DMS 273 treated with DMSO at 0.1 percent for 48 hours (cell line): Measurements from ENCODE around the gene SERTAD4.

ENCODE experiments used
- DNase-seq: peaks from one replicate; lab custom pipeline; 2025; lab: John Stamatoyannopoulos, UW

SERTAD4 gene

DNA sequence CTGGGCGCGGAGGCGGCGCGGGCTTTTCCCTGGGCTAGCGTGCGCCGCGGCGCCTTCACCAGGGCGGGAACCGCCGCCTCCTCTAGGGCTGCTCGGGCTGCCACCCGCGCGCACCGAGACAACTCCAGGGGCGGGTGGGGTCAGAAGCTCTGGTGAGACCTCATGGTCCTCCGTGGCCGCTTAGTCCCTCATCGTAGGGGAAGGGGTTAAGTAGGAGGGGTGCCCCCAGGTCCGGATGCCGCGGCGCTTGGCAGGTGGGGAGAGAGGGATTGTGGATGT is 559 bp downstream of the SERTAD4 start:
- DNase-seq = no peak

DNA sequence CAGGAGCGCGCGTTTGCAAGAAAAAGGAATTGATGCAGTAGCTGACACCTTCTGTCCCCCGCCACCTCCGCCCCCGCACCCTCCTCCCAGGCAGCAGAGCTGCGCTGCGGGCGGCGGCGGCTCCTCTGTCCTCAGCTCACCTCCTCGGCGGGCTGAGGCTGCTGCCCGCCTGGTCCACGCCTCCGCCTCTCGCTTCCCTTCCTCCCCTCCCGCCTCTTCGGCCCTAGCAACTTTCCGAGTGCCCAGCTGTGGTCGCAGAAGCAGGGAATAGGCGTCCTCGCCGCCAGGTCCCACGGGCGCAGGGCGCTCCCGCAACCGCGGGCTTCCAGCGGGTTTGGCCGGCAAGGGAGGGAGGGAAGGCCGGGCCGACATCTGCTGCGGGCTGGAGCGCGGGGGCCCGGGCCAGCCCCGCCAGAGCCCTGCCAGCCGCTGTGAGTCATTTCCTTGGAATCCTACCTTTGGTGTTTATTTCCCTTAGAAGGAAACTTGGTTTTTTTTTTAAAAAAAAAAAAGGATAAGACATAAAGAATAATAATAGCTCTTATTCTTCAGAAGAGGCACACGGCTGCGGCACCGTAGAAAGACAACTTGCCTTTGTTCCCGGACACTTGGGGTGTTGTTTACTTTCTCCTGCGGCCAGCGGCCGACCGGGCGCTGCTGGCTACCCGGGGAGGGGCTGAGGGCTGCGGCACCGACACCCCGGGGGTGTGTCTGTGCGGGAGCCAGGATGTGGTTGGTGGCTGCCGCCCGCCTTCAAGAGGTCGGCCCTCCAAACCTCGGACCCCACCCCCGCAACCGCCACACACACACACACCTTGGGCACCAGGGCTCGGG is 1.1 kb downstream of the SERTAD4 start:
- DNase-seq = peak; percentile 14

DNA sequence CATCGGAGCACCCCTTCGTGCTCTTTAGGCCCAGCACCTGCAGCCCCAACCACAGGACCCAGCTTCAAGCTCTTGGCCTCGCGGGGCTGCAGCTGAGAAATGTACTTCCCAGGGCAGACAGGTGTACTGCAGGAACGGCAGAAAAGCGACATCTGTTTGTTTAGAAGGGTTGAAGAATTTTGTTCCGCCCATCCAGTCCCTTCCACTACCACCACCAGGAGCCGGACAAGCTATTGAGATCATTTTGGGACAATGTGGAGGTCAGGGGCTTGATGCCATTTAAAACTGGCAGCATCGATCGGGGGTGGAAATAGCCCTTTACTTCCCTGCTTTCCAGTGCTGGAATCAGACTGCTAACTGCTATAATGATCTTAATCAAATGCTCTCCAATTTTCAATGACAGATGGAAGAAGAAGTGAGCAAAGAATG is 1.7 kb downstream of the SERTAD4 start:
- no peak for DNase-seq

DNA sequence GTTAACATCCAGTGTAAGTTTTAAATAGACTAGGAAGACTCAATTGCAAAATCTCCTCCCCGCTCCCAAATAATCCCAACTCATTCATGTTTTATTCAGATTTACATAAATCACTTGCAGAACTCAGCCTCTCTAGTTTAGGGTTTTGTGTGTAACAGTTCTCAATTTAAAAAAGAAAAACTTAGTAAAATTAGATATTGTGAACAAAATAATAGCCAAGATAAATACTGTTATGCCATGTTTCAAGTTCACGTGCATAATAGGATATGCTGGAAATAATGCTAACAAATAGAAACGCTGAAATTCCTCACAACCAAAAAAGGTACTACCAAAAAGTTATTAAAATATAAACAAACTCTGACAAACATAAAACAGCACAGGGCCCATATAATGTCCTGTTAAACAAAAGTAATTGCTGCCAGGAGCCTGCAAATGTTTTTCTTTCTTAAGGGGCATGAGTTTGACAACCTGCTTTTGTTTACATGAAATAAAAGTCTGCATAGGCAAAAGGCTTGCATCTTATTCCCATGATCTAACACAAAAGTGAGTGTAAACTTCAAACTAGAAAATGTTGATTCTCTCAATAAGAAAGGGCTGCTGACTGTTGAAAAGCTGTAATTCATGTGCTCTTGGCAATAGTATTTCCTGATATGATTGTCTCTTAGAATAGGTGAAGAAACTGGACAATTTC is 2.9 kb downstream of the SERTAD4 start:
- no peak for DNase-seq

DNA sequence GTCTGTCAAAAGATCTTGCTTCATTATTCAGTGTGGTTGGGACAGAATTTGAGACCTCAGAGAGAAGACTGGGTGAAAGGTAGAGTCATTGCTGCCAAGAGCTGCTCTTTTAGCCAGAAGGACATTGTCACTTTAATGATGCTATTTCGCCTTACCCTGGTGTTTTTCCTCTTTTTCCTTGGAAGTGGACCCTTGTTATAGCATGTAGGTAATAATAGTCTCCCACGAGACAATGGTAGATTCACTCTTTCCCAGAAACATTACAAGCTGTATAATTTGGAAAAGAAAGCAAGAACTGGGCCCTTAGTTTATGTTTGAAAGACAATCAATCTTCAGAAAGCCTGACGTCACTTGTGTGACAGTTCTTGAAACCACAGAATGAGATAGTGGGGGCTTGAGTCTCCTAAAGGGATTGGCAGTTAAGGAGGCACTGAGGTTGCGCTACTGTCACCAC is 3.8 kb downstream of the SERTAD4 start:
- no peak for DNase-seq

DNA sequence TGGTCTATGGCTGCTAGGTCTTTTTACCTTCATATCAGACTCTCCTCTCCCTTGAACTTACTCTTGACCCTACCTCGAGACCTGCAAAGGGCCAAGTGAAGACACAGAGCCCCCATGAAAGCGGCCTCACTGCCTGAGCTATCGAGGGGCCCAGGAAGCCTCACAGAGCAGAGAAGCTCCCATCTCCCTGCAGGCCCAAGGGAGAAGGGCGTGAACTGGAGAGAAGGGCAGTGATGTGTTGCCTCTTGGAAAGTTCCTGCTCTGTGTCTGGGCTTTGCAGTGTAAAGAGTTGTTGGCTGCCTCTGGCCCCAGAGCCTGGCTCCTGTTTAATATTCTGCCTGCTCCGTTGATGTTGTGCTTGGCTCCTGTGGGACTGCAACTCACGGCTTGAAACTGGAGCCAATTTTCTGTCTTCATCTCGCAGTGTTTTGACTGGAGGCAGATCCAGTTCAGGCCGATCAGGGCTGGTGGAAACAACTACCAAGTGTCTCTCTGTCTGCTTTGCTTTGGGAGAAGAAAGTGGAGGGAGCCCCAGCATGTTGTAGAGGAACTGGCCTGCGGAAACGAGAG is 4.3 kb downstream of the SERTAD4 start:
- DNase-seq = no peak

DNA sequence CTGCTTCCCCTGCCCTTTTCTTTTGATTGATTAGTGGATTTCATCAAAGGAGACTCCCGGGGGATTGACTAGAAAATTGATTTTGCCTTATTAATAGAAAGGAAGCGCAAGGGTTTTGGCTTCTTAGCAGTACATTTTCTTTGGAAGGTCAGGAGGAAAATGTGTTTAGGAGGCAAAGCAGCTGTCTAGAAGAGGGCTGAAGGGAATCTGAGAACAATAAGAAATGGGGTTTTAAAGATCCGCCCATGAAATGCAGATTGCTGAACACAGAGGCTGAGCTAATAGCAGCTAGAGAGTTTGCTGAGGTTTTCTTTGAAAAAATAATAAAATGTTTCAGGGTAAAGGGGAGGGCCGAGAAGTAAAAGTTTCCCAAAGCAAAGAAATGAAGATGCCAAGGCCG is 4.9 kb downstream of the SERTAD4 start:
- DNase-seq = no peak

DNA sequence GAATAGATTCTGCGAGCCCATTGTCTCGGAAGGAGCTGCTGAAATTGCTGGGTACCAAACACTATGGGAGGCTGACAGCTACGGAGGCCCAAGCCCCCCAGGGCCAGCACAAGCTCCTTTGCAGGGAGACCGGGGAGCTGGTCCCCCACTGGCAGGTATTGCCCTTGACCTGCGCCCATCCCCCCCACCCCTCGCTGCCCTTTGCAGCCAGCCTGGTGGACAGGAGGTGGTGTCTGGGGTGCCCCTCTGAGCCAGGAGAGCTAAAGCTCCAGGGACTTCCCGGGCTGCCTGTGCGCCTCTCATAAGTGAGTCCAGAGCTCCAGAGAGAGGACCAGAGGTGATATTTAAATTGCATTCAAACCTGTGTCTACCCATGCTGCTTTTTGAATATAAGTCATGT is 5.4 kb downstream of the SERTAD4 start:
- DNase-seq = no peak

DNA sequence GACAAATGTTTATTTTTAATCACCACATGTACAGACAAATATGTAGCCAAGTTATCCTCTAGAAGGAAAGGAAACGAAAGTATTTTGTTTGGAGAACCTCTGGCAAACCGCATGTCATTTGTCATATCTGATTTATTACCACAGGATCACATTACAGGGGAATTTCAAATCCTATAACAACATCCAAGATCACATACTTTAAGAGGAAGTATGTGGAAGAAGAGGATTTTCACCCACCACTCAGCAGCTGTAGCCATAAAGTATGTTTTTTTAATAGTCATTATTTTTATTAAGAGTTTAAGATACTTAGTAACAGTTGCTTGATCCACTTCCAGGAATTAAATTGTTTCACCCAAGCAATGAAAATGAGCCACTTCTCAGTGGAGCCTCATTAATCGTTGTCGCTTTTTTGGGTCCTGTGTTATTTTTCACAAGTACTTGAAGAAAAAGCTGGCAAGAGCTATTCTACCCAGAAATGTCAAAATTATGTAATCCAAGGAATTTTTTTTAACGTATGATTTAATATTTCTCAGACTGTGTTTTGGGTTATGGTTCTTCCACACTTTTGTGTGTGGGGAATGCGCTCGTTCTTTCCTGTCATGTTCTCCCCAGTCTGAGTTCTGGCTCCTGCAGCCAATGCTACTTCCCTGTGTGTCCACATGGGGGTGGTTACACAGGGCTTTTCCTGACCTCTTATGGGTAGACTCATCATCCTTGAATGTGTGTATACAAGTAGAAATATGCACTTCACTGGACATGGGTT is 6.9 kb downstream of the SERTAD4 start:
- no peak for DNase-seq

DNA sequence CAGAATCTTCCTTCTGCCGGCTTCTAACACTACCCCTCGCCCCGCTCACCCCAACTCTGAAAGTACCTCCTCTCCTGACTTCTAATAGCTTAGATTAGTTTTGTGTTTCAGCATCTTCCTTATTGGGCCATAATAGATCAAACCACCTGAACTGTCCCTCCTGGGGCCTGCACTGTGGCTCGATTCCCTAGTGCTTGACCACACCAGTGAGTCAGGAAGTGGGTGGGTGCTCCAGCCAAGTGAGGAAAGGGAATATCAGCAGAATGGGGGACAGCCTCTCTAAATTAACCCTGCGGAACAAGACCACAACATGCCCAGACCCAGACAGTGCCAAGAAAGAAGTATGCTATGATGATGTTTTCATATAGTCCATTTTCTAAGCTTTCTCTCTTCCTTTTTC is 8.5 kb downstream of the SERTAD4 start:
- DNase-seq = no peak

DNA sequence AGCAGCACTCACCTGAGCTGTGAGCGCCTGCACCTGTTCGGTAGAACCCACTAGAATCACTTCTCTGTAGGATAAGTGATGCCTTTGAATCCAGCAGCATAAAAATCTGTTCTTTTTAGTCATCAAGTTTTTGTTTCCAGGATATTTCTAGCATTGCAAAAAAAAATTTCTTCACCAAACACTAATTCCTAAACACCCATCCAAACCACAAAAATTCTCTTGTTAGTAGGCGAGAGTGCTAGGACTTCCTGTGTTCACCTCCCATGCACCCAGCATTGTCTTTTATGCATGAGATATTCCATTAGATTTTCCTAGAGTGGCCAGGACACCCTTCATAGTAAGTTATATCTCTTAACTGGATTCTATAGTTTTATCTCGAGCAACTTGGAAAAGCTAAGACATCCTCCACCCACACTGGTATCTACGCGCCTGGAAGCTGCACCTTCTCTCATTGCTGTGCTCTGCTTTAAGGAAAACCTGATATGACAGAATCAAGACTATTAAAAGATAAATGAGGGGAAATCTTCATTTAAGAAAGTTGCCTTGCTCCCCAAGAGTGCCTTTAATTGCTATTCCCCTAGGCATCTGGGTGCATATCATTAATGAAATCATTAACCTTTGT is 12.3 kb downstream of the SERTAD4 start:
- no peak for DNase-seq

DNA sequence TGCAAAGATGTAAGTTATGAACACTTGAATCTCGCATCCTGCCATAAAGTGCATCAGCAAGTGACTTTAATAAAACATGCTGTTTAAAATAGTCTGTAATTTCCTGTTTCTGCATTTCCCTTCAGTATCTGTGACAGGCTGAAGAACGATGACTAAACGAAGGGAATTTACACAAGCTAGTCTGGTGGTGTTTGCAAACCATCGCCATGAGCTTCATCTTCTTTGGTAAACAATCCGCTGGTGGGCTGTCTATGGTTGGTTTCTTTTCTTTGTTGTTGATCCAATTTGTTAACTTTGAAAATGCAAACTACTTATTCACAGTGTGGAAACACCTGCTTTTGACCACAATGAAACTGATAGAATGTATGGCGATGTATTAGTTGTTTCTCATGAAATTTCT is 13.9 kb downstream of the SERTAD4 start:
- DNase-seq = no peak

DNA sequence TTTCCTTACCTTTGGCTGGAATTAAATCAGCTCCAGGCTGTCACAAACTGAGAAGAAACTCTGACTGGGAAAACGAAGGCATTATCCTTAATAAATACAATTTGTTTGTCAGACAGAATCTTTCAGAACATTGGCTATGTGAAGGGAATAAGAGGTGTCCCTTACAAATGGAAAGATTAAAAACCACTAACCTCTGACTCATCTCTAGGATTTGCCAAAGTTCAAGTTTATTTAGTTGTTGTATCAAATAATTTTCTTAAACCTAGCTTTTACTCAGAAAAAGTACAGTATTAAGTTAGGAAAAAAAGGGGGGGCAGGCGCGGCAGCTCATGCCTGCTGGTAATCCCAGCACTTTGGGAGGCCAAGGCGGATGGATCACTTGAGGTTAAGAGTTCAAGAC is 15.7 kb downstream of the SERTAD4 start:
- DNase-seq = no peak

DNA sequence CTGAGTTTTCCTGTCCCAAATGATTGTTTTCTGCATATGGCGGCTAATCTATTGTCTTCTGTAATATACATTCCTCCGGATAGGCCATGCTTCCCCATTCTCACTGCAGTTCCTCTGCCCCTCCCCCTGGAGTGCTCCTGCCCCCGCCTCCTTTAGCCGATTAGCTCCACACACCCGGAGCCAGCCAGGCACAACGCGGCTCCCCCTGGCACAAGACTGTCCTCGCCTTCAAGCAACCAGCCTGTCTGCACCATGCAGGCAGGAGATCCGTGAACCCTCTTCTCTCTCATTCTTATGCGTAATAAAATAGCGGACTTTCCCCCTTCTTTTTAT is 18.0 kb downstream of the SERTAD4 start:
- no peak for DNase-seq

DNA sequence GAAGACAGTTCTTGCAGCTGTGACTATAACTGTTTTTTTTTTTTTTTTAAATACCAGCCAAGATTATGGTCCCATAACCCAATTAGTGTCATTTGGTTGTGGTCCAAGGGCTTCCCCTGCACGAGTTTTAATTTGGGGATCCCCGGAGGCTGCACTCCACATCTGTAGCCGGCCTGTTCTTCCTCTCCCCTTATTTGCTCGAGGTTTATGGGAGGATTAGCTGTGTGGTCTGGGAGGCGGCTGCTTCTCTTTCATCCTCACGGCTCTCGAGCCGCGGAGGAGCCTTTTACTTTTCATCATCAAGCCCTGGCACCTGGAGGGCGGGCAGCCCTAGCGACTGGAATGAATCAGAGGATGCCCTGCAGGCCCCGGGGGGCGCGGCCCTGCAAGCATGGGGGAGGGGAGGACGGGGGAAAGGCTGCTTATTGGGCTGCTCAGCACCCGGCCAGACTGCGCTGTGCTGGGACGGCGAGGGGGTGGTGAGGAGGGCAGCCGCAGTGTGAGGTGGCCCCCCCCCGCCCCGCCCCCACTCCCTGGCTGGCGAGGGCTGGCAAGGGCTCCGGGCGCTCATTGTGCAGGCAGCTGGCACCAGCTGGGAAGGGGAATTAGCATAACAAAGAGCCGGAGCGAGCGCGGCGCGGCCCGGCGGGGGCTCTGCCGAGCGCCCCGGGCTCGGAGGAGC is 18.5 kb downstream of the SERTAD4 start:
- DNase-seq = peak; percentile 57

DNA sequence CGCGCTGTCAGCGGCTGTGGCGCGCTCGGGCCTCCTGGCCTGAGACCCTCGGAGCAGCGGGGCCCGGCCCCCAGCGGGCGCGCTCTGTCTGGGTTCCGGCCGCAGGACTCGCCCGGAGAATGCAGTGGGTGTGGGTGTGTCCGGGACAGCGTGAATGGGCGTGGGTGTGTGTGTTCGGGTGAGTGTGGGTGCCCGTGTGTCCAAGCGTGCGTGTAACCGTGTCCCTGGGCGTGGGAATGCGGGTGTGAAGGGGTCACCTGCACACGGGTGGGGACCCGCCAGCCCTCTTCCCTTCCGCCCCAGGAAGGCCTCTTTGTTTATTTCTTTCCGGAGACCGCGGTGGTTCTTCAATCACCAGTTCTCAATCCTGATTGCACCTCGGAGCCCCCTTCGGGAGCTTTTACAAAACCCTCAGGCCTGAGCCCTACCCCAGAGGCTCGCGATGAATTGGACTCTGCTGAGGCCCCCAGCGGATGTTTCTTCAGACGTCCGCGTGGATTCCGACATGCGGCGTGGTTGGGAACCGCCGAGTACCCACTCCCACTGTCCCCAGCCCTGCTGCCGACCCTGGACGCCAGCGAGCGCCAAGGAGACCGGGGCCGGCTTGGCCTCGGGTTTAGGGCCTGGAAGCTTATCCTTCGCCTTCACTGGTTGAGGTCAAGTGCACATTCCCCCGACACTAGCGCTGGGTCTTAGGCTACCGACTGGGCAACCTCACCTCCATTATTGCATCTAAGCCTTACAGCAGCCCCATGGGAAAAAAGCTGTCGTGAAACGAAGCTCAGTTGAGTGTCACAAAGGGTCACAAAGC is 19.3 kb downstream of the SERTAD4 start:
- no peak for DNase-seq

DNA sequence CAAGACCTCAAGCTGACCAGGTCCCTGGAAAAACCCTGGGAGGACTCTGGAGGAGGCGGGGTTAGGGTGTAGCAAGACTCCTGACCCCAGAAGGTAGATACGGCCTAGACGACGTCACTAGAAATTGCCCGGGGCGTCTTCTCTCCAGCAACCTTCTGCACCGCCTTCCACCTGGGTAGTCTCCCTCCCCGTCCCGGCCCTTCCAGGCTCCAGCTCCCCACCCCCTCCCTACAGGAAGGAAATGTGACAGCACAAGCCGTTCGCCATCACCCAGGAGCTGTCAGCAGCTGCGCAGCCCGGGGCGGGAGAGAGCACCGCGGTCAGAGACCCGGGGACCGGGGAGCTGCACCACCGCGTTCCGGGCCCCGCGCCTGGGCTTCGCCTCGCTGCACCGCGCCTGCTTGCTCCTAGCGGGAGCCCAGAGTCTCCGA is 20.0 kb downstream of the SERTAD4 start:
- no peak for DNase-seq

DNA sequence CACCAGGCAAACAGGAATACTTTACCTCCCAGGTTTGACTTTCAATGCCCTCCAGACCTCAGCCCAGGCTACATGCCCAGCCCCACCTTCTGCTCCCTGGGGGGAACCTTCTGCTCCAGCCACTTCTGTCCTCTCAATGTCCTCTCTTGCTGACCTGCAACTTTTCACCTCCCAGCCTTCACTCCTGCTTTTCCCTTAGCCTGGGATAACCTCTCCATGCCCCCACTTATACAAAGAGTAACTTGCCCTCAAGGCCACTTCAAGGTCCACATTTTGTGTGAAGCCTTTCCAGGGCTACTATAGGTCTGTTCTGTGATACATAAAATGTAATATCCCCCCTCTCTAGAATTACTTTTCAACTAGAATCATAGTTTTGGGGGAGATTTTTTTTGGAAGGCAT is 21.7 kb downstream of the SERTAD4 start:
- no peak for DNase-seq

DNA sequence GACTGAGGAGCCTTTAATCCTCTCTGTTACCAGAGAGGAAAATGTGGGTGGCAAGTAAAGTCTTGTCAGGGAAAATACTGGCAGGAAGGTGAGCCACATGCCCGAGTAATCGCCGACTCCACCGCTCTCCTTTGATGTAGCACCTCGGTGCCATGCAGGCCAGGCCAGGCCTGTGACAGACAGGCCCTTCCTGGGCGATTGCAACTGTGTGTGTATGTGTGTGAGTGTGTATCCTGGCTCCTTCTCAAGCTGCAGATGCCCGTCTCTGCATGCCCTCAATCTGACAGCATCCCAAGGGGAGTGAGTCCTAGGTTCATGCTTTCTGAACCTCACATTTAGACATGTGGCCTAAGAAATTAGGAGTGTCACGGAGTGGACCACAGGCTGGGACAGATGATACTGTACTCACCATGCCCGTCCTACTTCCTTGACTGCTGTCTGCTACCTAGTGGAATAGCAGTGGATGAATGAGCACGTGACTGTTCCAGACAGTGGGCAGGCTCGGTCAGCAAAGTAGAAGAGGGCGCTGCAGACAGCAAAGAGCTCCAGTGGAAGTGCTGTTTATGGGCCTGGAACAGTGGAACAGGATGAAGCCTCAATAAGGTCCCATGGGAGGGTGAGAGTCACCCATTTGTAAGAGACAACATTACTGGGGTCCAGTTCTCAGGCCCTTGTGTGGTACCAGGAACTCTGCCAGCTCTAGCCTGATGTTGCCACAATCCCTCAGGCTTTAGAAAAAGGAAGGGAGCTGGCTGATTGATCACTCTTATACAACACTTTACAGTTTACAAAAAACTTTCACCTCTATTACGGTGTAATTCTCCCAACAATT is 25.3 kb downstream of the SERTAD4 start:
- no peak for DNase-seq

DNA sequence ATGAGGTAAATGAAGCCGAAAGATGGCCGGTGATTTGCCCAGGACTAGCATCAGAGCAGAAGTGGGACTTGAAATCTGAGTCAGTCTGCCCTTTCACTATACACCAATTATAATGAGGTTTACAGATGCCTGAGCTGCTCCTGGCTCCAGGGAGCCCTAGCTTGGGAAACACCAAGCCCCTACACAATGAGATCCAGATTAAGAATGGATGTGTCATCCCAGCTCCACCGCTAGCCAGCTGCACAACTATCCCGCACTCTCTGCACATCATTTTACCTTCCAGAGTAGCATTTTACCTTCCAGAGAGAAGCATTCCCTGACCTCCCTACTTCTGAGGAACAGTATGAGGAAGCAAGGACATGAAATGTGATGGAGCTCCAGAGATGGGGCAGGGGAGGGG is 27.0 kb downstream of the SERTAD4 start:
- DNase-seq = no peak
